WTC11 (cell line): Measurements from ENCODE around the gene PRKN.

ENCODE experiments used
- CTCF ChIP-seq: fragments of 200-600 bp; IDR thresholded peaks from 2 replicates; pipeline ENCODE4 v1.8.0; 2022; ENCODE audit warnings: antibody characterized with exemption
- MAX ChIP-seq: sonication (generic); formaldehyde crosslinking; IDR thresholded peaks from 2 replicates; pipeline ENCODE4 v1.8.0; 2022; ENCODE audit warnings: mild to moderate bottlenecking, missing genetic modification reagents
- STAT6 ChIP-seq: sonication (generic); formaldehyde crosslinking; conservative IDR thresholded peaks from 2 replicates; pipeline ENCODE4 v1.8.1; 2023; ENCODE audit warnings: mild to moderate bottlenecking, low read depth, missing genetic modification reagents, moderate library complexity
- TCF7 ChIP-seq: sonication (generic); formaldehyde crosslinking; IDR thresholded peaks from 2 replicates; pipeline ENCODE4 v1.8.0; 2022; ENCODE audit warnings: mild to moderate bottlenecking, low read depth, missing genetic modification reagents, moderate library complexity
- USF1 ChIP-seq: sonication (generic); formaldehyde crosslinking; IDR thresholded peaks from 2 replicates; pipeline ENCODE4 v1.8.0; 2022; ENCODE audit warnings: mild to moderate bottlenecking, missing genetic modification reagents
- ZBTB21 ChIP-seq: sonication (generic); formaldehyde crosslinking; IDR thresholded peaks from 2 replicates; pipeline ENCODE4 v1.8.1; 2023; ENCODE audit warnings: mild to moderate bottlenecking, missing genetic modification reagents, borderline replicate concordance
- ZNF317 ChIP-seq: sonication (generic); formaldehyde crosslinking; IDR thresholded peaks from 2 replicates; pipeline ENCODE4 v1.8.1; 2023; ENCODE audit warnings: low read depth, mild to moderate bottlenecking, moderate library complexity, missing genetic modification reagents, borderline replicate concordance

GRCh38 chr6:162078667-162079066 is 648.9 kb downstream of the PRKN start:
- TF ChIP-seq CTCF (no peak), MAX (CRISPR knock-in tag) (no peak), TCF7 (CRISPR knock-in tag) (no peak), USF1 (CRISPR knock-in tag) (no peak), ZNF317 (CRISPR knock-in tag) (no peak), ZBTB21 (no peak), STAT6 (no peak)
